ENCODE measurements around the gene ARHGAP45. TPM values are rescaled to one million over a fixed set of nuclear protein-coding genes. Genes with fewer than 3 reads are reported as not detected.

Gene ARHGAP45
- total RNA-seq, 1 donor from 2014 or later: 6.1 TPM

GRCh38 chr19:1026783-1027649 is 40.0 kb upstream of the ARHGAP45 start:
- Mint-ChIP-seq H3K9me3 (ENCODE audit: low read depth) (no peaks in the 10 kb centered on the region), H3K27ac (peak overlapping the region; percentile 97), H3K27me3 (no peaks in the 10 kb centered on the region), H3K4me3 (ENCODE audit: low read depth) (peak overlapping the region; percentile 90), H3K4me1 (ENCODE audit: low read depth) (peaks cover 9% of the 10 kb centered on the region), H3K36me3 (ENCODE audit: insufficient read depth) (peaks cover 4% of the 10 kb centered on the region)
- no peak for DNase-seq (ENCODE audit: low spot score, unreplicated experiment)
- TF ChIP-seq CTCF (IDR thresholded peaks at IDR 0.05; ENCODE audit: unreplicated experiment): no peak

GRCh38 chr19:1027650-1028061 is 39.3 kb upstream of the ARHGAP45 start:
- TF ChIP-seq CTCF (IDR thresholded peaks at IDR 0.05; ENCODE audit: unreplicated experiment): no peak
- Mint-ChIP-seq H3K9me3 (ENCODE audit: low read depth) (no peaks in the 10 kb centered on the region), H3K36me3 (ENCODE audit: insufficient read depth) (peaks cover 7% of the 10 kb centered on the region), H3K27me3 (no peaks in the 10 kb centered on the region), H3K27ac (peak overlapping the region; percentile 86), H3K4me3 (ENCODE audit: low read depth) (peak overlapping the region; percentile 90), H3K4me1 (ENCODE audit: low read depth) (peaks cover 9% of the 10 kb centered on the region)
- DNase-seq (ENCODE audit: low spot score, unreplicated experiment): no peak

- no peak for TF ChIP-seq CTCF (IDR thresholded peaks at IDR 0.05; ENCODE audit: unreplicated experiment)
- Mint-ChIP-seq H3K4me3 (ENCODE audit: low read depth) (peak overlapping the region; percentile 90), H3K9me3 (ENCODE audit: low read depth) (no peaks in the 10 kb centered on the region), H3K27me3 (no peaks in the 10 kb centered on the region), H3K4me1 (ENCODE audit: low read depth) (peaks cover 9% of the 10 kb centered on the region), H3K36me3 (ENCODE audit: insufficient read depth) (peaks cover 8% of the 10 kb centered on the region), H3K27ac (peak overlapping the region; percentile 86)
- peak; percentile 58 for DNase-seq (ENCODE audit: low spot score, unreplicated experiment)
Observed at GRCh38 chr19:1028062-1028926, 38.7 kb upstream of the ARHGAP45 start.

GRCh38 chr19:1032264-1032867 is 34.6 kb upstream of the ARHGAP45 start:
- Mint-ChIP-seq H3K36me3 (ENCODE audit: insufficient read depth) (peaks cover 17% of the 10 kb centered on the region), H3K27ac (peak overlapping the region; percentile 56), H3K27me3 (no peaks in the 10 kb centered on the region), H3K4me1 (ENCODE audit: low read depth) (peaks cover 3% of the 10 kb centered on the region), H3K9me3 (ENCODE audit: low read depth) (no peaks in the 10 kb centered on the region), H3K4me3 (ENCODE audit: low read depth) (no peak overlapping the region)
- TF ChIP-seq CTCF (IDR thresholded peaks at IDR 0.05; ENCODE audit: unreplicated experiment): no peak
- no peak for DNase-seq (ENCODE audit: low spot score, unreplicated experiment)

Measured in progenitor cell of endocrine pancreas (in vitro differentiated cells).